ENCODE results near the gene SRPK3. TPM values are rescaled to one million over a fixed set of nuclear protein-coding genes. Genes with fewer than 3 reads are reported as not detected.

Gene SRPK3
- total RNA-seq, 1 donor from 2014 or later = not detected

- no peak for DNase-seq (ENCODE audit: low spot score)
Measured at GRCh38 chrX:153829799-153830639, 49.2 kb downstream of the SRPK3 start, which contains the start of gene PDZD4. TSS of gene PDZD4 (minus strand) at chrX:153830544. CDS start at chrX:153830298, 246 bp downstream.

- no peak for DNase-seq (ENCODE audit: low spot score)
Measured at GRCh38 chrX:153830640-153831428, 50.0 kb downstream of the SRPK3 start.

- no peak for DNase-seq (ENCODE audit: low spot score)
Measured at GRCh38 chrX:153831429-153832150, 50.7 kb downstream of the SRPK3 start.

GRCh38 chrX:153832728-153833127, 51.9 kb downstream of the SRPK3 start:
- no peak for DNase-seq (ENCODE audit: low spot score)

Other genes with a start within 250 kb of the SRPK3 start
- gene CCNQ, start 181.9 kb upstream of the SRPK3 start, total RNA-seq (ENCODE audit: insufficient read depth, low replicate concordance) = 23.8 TPM
- 6.3 TPM for gene DUSP9, start 133.8 kb upstream of the SRPK3 start, total RNA-seq (ENCODE audit: insufficient read depth, low replicate concordance)
- 24.1 TPM for gene PNCK, start 107.2 kb upstream of the SRPK3 start, total RNA-seq (ENCODE audit: insufficient read depth, low replicate concordance)
- 27.0 TPM for gene SLC6A8, start 93.1 kb upstream of the SRPK3 start, total RNA-seq (ENCODE audit: insufficient read depth, low replicate concordance)
- 58.5 TPM for gene BCAP31, start 56.7 kb upstream of the SRPK3 start, total RNA-seq (ENCODE audit: insufficient read depth, low replicate concordance)
- gene ABCD1, start 56.2 kb upstream of the SRPK3 start, total RNA-seq (ENCODE audit: insufficient read depth, low replicate concordance) = 15.6 TPM
- 23.6 TPM for gene PLXNB3, start 16.8 kb upstream of the SRPK3 start, total RNA-seq (ENCODE audit: insufficient read depth, low replicate concordance)
- 17.1 TPM for gene IDH3G, start 13.3 kb downstream of the SRPK3 start, total RNA-seq (ENCODE audit: insufficient read depth, low replicate concordance)
- gene SSR4, start 13.6 kb downstream of the SRPK3 start, total RNA-seq (ENCODE audit: insufficient read depth, low replicate concordance) = 135 TPM
- gene PDZD4, start 49.5 kb downstream of the SRPK3 start, total RNA-seq (ENCODE audit: insufficient read depth, low replicate concordance) = 7.7 TPM
- gene L1CAM, start 105.1 kb downstream of the SRPK3 start, total RNA-seq (ENCODE audit: insufficient read depth, low replicate concordance) = 18.8 TPM
- gene AVPR2, start 123.6 kb downstream of the SRPK3 start, total RNA-seq (ENCODE audit: insufficient read depth, low replicate concordance) = 3.1 TPM
- gene ARHGAP4, start 145.2 kb downstream of the SRPK3 start, total RNA-seq (ENCODE audit: insufficient read depth, low replicate concordance) = 49.4 TPM
- 4.1 TPM for gene NAA10, start 154.0 kb downstream of the SRPK3 start, total RNA-seq (ENCODE audit: insufficient read depth, low replicate concordance)
- gene RENBP, start 163.6 kb downstream of the SRPK3 start, total RNA-seq (ENCODE audit: insufficient read depth, low replicate concordance) = 11.1 TPM
- gene HCFC1, start 190.8 kb downstream of the SRPK3 start, total RNA-seq (ENCODE audit: insufficient read depth, low replicate concordance) = 7.2 TPM
- gene TMEM187, start 191.7 kb downstream of the SRPK3 start, total RNA-seq (ENCODE audit: insufficient read depth, low replicate concordance) = 140 TPM
- 43.1 TPM for gene IRAK1, start 238.9 kb downstream of the SRPK3 start, total RNA-seq (ENCODE audit: insufficient read depth, low replicate concordance)